Stimulated activated CD8-positive, alpha-beta memory T cell treated with anti-CD3 and anti-CD28 coated beads, Interleukin-7, amount 100 ng/mL, for 24 hours (primary cell): ENCODE measurements around the gene THOC6.
"Not testable (repeated sequence)": the region's sequence is repeated elsewhere in the genome, so short reads cannot be mapped to it uniquely, and the experiment has no call there.

ENCODE experiments used
- DNase-seq: peaks from one replicate; pipeline ENCODE4 v3.0.0-alpha.2; 2020; ENCODE audit warnings: low read depth

The THOC6 gene

DNA sequence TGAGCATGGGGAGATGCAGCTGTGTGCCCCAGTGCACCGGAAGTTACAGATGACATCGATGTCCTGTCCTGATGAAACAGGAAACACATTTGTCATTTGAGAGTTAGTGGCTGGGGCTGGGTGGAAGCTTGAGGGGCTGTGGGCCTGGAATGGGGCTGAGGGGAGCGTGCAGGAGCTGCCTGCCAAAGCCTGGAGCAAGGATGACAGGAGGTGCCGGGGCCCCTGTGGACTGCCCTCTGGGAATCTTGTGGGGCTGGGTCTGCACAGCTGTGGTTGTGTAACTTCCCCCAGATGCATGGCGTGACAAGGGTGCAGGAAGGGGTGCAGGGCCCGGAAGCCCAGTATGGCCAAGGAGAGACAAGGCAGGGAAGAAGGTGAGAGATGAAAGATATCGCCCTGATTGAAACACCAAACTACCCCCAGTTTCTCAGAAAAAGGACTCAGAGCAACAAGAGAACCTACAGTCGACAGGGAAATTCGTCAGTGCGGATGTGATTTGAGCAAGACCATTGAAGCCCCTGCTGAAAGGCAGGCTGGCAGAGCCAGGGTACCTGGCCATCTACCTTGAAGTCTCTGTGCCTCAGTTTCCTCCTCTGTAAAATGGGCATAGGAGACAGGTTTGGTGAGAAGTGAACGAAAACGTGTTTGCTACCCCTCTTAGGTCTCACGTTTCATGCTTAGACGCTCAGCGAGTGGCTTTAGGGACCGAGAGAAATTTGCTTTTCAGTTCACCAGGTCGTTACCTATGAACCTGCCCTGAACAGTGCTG is 31.3 kb downstream of the THOC6 start:
- DNase-seq, result no peak

GRCh38 chr16:3055734-3056115 is 31.9 kb downstream of the THOC6 start:
- DNase-seq, result not testable (repeated sequence)

GRCh38 chr16:3056336-3057180 is 32.7 kb downstream of the THOC6 start:
- no peak for DNase-seq

DNA sequence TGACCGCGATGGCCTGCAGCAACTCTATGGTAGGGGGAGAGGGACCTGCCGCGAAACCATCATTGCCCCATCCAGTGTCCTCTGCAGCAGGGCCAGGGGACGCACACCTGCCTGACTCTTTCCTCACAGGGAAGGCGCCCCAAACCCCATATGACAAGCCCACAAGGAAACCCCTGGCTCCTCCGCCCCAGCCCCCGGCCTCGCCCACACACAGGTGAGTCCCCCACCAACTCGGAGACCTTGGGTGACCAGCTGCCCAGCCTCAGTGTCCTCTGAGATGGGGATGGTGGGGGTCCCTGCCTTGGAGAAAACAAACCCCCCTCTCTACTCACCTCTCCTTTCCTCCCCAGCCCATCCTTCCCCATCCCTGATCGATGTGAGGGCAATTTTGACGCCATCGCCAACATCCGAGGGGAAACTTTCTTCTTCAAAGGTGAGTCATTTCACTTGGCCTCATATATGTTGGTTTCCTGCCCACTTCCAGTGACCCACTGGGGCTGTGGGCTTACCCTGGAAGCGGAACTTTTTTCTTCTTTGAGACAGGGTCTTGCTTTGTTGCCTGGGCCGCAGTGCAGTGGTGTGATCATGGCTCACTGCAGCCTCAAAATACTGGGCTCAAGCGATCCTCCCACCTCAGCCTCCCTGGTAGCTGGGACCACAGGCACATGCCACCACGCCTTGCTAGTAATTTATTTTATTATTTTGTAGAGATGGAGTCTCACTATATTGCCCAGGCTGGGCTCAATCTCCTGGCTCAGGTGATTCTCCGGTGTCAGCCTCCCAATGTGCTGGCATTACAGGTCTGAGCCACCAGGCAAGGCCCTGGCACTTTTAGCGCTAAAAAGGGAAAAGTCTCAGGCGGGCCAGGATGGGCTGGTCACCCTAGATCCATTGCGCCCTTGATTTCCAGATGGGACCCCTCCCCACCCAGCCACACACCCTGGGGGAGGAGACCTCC is 33.6 kb downstream of the THOC6 start:
- no peak for DNase-seq

- DNase-seq, result no peak
Measured at GRCh38 chr16:3058139-3059030, 34.5 kb downstream of the THOC6 start.

DNA sequence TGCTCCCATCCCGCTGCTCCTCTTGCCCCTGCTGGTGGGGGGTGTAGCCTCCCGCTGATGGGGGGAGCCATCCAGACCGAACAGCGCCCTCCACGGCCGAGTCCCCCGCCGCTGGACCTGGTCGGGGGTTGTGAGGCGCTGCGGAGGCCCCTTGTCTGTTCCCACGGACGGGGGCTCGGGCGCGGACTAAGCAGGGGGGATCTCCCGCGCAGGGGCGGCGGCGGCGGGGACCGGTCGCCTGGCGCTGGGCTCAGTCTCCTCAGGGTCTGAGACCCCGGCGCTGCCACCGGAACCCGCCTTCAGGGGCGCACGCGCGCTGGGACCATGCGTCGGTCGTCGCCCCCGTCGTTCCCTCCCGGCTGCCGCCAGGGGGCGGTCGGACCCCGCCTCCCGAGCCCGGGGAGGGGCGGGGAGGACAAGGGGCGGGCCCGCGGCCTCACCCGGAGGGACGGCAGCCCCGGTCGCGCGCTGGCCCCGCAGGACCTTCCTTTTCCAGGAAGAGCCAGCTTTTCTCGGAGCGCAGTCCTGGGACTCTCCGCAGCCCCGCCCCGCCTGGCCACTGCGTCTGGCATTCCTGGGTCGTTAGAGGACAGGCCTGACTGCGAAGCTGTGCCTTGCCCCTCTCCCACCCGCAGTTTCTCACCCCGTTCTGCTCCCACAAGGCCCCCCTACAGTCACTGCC is 35.3 kb downstream of the THOC6 start:
- DNase-seq, result peak; percentile 71

- DNase-seq, result no peak
Measured at GRCh38 chr16:3059723-3060242, 35.9 kb downstream of the THOC6 start.

DNA sequence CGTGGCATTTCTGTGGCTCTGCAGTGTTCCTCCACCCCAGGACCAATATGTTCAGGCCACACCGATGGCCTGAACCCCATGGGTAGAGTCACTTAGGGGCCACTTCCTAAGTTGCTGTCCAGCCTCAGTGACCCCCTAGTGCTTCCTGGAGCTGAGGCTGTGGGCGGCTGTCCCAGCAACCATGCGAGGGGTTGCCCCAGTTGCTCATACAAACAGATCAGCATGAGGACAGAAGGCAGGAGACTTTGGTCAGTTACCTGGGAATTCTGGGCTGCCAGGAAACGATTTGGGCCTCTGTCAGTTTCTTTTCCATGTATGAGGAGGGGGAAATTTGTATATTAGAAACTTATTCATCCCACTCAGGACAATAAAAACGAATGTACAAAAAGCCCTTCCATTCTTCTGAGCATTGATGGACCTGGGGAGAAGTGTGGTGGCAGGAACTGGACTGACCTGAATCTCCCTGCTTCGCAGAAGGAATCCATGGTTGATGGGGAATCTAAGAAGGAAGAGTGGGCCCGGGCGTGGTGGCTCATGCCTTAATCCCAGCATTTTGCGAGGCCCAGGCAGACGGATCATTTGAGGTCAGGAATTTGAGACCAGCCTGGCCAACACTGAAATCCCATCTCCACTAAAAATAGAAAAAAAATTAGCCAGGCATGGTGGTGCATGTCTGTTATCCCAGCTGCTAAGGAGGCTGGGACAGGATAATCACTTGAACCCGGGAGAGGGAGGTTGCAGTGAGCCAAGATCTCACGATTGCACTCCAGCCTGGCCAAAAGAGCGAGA is 36.7 kb downstream of the THOC6 start:
- DNase-seq, result no peak

GRCh38 chr16:3062553-3062952 is 38.7 kb downstream of the THOC6 start:
- no peak for DNase-seq

- no peak for DNase-seq
Measured at GRCh38 chr16:3063625-3064386, 40.0 kb downstream of the THOC6 start.

DNA sequence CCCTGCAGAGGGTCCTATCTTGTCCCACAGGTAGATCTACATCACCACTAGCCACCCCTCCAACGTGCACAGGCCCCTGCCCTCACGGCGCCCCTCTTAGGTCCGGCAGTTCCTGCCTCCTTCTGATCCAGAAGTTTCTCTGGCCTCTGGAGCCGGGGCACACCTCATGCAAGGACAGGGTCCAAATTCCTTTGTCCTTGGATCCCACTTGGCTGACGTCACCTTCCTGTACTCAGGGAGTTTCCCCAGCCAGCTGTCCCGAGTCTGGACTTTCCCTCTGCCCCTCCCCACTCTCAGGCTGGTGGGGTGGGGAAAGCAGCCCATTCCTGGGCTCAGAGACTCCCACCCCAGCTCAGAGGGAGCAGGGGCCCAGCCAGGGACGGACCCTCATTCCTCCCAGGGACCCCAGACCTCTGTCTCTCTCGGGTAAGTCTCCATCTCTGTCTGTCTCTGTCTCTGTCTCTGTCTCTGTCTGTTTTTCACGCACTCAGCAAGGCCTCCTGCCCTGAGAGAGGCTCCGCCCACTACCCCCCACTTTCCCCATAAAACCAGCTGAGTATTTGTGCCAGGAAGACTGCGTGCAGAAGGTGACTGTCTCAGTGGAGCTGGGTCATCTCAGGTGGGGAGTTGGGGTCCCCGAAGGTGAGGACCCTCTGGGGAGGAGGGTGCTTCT is 41.4 kb downstream of the THOC6 start, which contains the start of gene IL32:
TSS of gene IL32 (plus strand) at position 572 of the 673 bp plus-strand sequence. CDS start 172 bp downstream, outside the sequence.
- peak; percentile 54 for DNase-seq

- no peak for DNase-seq
Measured at GRCh38 chr16:3065742-3066439, 42.1 kb downstream of the THOC6 start.

DNA sequence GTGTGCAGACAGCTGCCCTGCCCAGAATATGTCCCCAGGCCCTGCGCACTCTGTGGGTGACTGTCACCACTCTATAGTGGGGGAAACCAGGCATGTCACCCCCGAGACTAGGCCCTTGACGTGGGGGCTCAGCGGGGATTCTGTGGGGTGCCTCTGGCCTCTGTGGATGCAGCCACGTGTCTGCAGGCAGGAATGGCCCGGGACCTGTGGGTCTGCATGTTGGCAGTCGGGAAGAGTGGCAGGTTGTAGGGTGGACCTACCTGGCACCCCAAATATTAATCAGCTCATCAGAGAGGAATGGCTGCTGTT is 42.6 kb downstream of the THOC6 start:
- DNase-seq, result no peak

DNA sequence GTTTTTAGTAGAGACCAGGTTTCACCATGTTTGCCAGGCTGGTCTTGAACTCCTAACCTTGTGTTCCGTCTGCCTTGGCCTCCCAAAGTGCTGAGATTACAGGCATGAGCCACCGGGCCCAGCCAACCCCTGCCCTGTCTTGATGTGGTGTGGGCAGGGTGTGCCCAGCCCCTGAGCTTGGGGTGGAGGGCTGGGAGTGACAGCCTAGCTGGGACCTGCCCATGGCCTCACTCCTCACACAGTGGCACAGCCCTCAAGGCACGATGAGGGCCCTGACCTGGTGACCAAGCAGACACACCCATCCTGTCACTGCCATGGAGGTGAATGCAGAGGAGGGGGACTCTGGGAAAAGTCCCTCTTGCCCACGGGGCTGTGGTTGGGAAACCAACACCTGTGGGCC is 44.7 kb downstream of the THOC6 start:
- no peak for DNase-seq

GRCh38 chr16:3069146-3069545 is 45.3 kb downstream of the THOC6 start:
- not testable (repeated sequence) for DNase-seq

- no peak for DNase-seq
Measured at GRCh38 chr16:3070608-3071111, 46.8 kb downstream of the THOC6 start.

DNA sequence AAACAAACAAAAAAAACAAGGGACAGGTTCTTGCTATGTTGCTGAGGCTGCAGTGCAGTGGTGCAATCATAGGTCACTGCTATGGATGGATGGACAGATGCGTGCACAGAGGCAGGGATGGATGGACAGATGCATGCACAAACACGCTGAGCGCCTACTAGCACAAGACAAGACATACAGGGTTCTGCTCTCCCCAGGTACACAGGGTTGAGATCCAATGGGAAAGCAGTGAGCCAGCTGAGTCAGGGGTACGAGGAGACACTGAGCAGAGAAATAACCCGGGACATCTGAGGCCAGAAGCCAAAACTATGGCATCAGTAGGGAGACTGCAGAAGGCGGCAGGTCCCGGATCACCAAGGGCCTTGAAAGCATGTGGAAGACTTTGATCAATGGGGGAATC is 47.8 kb downstream of the THOC6 start:
- DNase-seq, result no peak
